Natural killer cell treated with Interleukin-12 subunit alpha and Interleukin-12 subunit beta and Interleukin-15 and Interleukin-18, amount 100 ng/mL, for 72 hours (primary cell): ENCODE results near the gene ITGAD. TPM values are rescaled to one million over a fixed set of nuclear protein-coding genes. Genes with fewer than 3 reads are reported as not detected.

Experiments
- ATAC-seq, 2 donors: fragments of 150-1000 bp; cut with Tn5 transposase in 1 of 2; sonication (Bioruptor Pico), chemical (Tn5 transposase) in 1 of 2; 2 replicates each; pipeline ENCODE4 v1.10.0; 2021
- DNase-seq: peaks from one replicate; pipeline ENCODE4 v3.0.0; 2022; ENCODE audit warnings: low spot score
- H3K27ac Mint-ChIP-seq, 2 donors: 1 replicate in 1 of 2; 2 replicates in 1 of 2; pipeline ENCODE4 v1.8.0; 2022; ENCODE audit warnings: mixed read lengths in 2 of 2, mild to moderate bottlenecking in 1 of 2, moderate library complexity in 1 of 2
- H3K27me3 Mint-ChIP-seq, 2 donors: 1 replicate in 1 of 2; 2 replicates in 1 of 2; pipeline ENCODE4 v1.8.0; 2022; ENCODE audit warnings: mixed read lengths in 2 of 2
- H3K36me3 Mint-ChIP-seq: one replicate; pipeline ENCODE4 v1.8.0; 2022; ENCODE audit warnings: mixed read lengths
- H3K4me1 Mint-ChIP-seq, 2 donors: 1 replicate in 1 of 2; 2 replicates in 1 of 2; pipeline ENCODE4 v1.8.0; 2022; ENCODE audit warnings: low read depth in 2 of 2, mixed read lengths in 2 of 2, mild to moderate bottlenecking in 1 of 2
- H3K4me3 Mint-ChIP-seq: one replicate; pipeline ENCODE4 v1.8.0; 2022; ENCODE audit warnings: mixed read lengths
- H3K9me3 Mint-ChIP-seq: 2 replicates; pipeline ENCODE4 v1.8.0; 2022; ENCODE audit warnings: mixed read lengths
- total RNA-seq, 2 donors: library from RNA; stranded (reverse); gene quantifications; one replicate each; pipeline ENCODE4 v1.2.3, GENCODE V29; 2022

The ITGAD gene
- total RNA-seq, 2 donors from 2014 or later, result 0.47 TPM; not detected in 1

DNA sequence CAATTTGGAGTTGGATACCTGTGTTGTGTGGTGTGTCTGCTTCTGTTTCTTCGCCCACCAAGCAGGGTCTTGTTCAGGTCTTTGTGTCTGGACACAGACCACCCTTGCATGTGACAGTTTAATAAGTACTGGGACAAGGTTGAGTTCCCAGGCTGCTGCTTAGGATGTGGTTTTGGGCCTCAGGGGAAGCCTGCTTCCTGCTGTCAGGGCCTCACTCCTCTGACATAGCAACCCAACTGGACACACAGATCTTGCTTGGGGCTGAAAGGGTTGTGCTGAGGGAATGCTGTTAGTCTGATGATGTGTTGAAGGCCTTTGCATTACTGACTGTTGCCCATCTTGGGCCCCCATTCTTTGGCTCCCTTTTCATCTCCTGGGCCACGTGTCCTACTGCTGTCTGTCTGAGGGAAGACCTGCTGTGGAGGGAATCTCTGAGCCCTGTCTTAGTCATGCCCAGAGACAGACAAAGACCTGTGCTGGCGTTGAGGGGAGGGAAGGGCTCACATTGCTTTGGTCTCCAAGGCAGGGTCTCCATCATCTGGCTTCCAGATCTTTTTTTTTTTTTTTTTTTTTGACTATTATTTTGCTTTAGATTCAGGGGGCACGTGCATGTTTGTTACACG lies 74.1 kb downstream of the ITGAD start:
- H3K27ac Mint-ChIP-seq, result no peak overlapping the region
- no peaks in the 10 kb centered on the region for H3K9me3 Mint-ChIP-seq
- H3K4me1 Mint-ChIP-seq, result peaks cover 10 to 13% of the 10 kb centered on the region in 2 donors
- ATAC-seq (peak in 1 of 2 donors; percentile 50), DNase-seq (peak; percentile 55)
- peaks cover 0 to under 1% of the 10 kb centered on the region in 2 donors for H3K27me3 Mint-ChIP-seq
- H3K4me3 Mint-ChIP-seq, result no peak overlapping the region
- H3K36me3 Mint-ChIP-seq, result no peaks in the 10 kb centered on the region

- Mint-ChIP-seq H3K36me3 (no peaks in the 10 kb centered on the region), H3K27me3 (peaks cover 0 to 5% of the 10 kb centered on the region in 2 donors), H3K4me1 (peaks cover 16 to 18% of the 10 kb centered on the region in 2 donors), H3K4me3 (no peak overlapping the region), H3K9me3 (no peaks in the 10 kb centered on the region), H3K27ac (no peak overlapping the region)
- no peak for DNase-seq
- ATAC-seq, result no peak
Observed at GRCh38 chr16:31467858-31468257, 74.7 kb downstream of the ITGAD start.

DNA sequence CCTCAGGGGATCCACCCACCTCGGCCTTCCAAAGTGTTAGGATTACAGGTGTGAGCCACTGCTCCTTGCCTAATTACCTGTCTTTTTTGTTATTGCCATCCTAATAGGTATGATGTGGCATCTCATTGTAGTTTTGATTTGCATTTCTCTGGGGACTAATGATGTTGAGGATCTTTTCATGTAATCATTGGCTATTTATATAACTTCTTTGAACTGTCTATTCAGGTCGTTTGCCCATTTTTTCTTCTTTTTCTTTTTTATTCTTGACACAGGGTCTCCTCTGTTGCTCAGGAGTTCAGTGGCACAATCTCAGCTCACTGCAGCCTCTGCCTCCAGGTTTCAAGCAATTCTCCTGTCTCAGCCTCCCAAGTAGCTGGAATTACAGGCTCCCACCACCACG lies 77.5 kb downstream of the ITGAD start:
- Mint-ChIP-seq H3K36me3 (no peaks in the 10 kb centered on the region), H3K4me1 (peaks cover 18 to 20% of the 10 kb centered on the region in 2 donors), H3K9me3 (no peaks in the 10 kb centered on the region), H3K4me3 (no peak overlapping the region), H3K27ac (no peak overlapping the region), H3K27me3 (peaks cover 0 to 5% of the 10 kb centered on the region in 2 donors)
- ATAC-seq (no peak), DNase-seq (peak; percentile 18)

GRCh38 chr16:31471241-31471874 lies 78.2 kb downstream of the ITGAD start:
- H3K27me3 Mint-ChIP-seq, result peaks cover 0 to 5% of the 10 kb centered on the region in 2 donors
- no peaks in the 10 kb centered on the region for H3K36me3 Mint-ChIP-seq
- no peak overlapping the region for H3K4me3 Mint-ChIP-seq
- H3K27ac Mint-ChIP-seq, result no peak overlapping the region
- ATAC-seq, result no peak
- H3K4me1 Mint-ChIP-seq, result peaks cover 22 to 25% of the 10 kb centered on the region in 2 donors
- DNase-seq, result no peak
- H3K9me3 Mint-ChIP-seq, result no peaks in the 10 kb centered on the region

GRCh38 chr16:31471875-31472708 lies 79.0 kb downstream of the ITGAD start, which contains the start of gene TGFB1I1:
TSS of gene TGFB1I1 (plus strand) at chr16:31472152. CDS start at chr16:31472189, 37 bp downstream.
- no peak for ATAC-seq

DNA sequence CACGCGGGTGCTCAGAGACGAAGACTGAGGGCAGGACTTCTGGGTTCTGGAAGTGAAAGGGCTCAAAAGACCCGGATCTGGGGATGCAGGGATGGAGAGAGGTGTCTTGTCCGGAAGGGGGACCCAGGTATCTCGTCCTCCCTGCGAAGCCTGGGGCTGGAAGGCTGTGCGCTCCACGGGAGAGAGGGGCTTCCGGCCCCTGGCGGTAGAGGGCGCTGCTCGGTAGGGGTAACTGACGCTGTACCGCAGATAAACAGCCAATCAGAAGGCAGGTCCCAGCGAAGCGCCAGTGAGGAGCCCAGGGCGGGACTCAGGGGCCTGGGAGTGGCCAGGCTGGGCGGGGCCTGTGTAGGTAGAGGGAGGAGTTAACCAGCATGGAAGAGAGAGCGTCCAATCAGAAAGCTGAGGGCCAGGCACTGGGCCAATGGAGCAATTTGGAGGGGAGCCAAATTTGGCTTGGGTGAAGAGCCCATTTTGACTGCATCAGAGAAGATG lies 79.6 kb downstream of the ITGAD start:
- Mint-ChIP-seq H3K36me3 (no peaks in the 10 kb centered on the region), H3K4me1 (peaks cover 20 to 23% of the 10 kb centered on the region in 2 donors), H3K4me3 (peak overlapping the region; percentile 63), H3K9me3 (no peaks in the 10 kb centered on the region), H3K27me3 (peaks cover 0 to 5% of the 10 kb centered on the region in 2 donors), H3K27ac (peak overlapping the region in 1 of 2 donors; percentile 58)
- DNase-seq (no peak), ATAC-seq (peak in 1 of 2 donors; percentile 48)

More at GRCh38 chr16:31471875-31472708, 79.0 kb downstream of the ITGAD start, which contains the start of gene TGFB1I1:
- Mint-ChIP-seq H3K4me3 (peak within 1 kb of the TSS; percentile 63), H3K27ac (peak within 1 kb of the TSS in 1 of 2 donors; percentile 58), H3K36me3 (no peaks in the 10 kb centered on the region), H3K4me1 (peaks cover 22 to 23% of the 10 kb centered on the region in 2 donors), H3K27me3 (peaks cover 0 to 5% of the 10 kb centered on the region in 2 donors), H3K9me3 (no peaks in the 10 kb centered on the region)
- DNase-seq, result no peak

GRCh38 chr16:31473264-31473984 lies 80.3 kb downstream of the ITGAD start:
- H3K9me3 Mint-ChIP-seq, result no peaks in the 10 kb centered on the region
- peaks cover 0 to 5% of the 10 kb centered on the region in 2 donors for H3K27me3 Mint-ChIP-seq
- H3K4me1 Mint-ChIP-seq, result peaks cover 24 to 28% of the 10 kb centered on the region in 2 donors
- no peaks in the 10 kb centered on the region for H3K36me3 Mint-ChIP-seq
- H3K27ac Mint-ChIP-seq, result no peak overlapping the region
- ATAC-seq (no peak), DNase-seq (no peak)
- H3K4me3 Mint-ChIP-seq, result peak overlapping the region; percentile 39

- Mint-ChIP-seq H3K4me1 (peaks cover 24 to 28% of the 10 kb centered on the region in 2 donors), H3K27ac (no peak overlapping the region), H3K27me3 (peaks cover 0 to 5% of the 10 kb centered on the region in 2 donors), H3K9me3 (no peaks in the 10 kb centered on the region), H3K36me3 (no peaks in the 10 kb centered on the region), H3K4me3 (no peak overlapping the region)
- no peak for ATAC-seq
- DNase-seq, result no peak
Observed at GRCh38 chr16:31474173-31474714, 81.1 kb downstream of the ITGAD start.

DNA sequence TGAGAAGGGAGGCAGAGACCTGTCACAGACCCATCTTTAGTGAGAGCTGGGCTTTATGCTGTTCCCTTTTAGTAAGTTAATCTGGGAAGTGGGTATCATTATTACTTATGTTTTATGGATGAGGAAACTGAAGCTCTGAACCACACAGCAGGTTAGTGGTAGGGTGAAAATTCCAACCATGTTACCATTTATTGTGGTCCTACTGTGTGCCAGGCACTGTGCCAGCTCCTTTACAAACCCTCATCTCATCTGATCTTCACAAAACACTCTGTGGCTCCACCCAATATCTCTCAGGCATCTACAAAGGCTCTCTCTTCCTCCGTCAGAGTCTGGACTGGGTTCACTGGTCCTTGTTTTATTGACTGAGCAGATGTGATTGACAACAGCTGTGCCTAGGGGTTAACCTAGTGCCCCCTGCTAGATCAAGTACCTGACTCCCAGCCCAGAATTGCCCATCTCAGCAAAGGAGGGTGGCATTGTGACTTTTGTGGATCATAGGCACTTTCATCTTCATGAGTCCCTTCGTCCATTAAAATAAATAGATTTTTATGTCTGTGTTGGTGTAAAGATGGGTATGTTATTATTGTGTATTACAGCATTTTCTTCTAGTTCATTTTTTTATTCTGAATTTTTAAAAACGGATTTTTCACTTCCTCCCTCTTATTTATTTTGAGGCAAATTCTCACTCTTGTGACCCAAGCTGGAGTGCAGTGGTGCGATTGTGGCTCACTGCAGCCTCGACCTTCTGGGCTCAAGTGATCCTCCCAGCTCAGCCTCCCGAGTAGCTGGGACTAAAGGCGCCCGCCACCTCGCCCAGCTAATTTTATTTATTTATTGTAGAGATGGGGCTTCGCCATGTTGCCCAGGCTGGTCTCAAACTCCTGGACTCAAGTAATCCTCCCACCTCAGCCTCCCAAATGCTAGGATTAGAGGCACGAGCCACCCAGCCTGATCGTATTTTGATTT lies 81.9 kb downstream of the ITGAD start:
- ATAC-seq, result no peak
- no peak for DNase-seq
- Mint-ChIP-seq H3K4me1 (peaks cover 24 to 28% of the 10 kb centered on the region in 2 donors), H3K4me3 (peak overlapping the region; percentile 25), H3K27me3 (peaks cover 0 to 5% of the 10 kb centered on the region in 2 donors), H3K36me3 (no peaks in the 10 kb centered on the region), H3K9me3 (no peaks in the 10 kb centered on the region), H3K27ac (no peak overlapping the region)

DNA sequence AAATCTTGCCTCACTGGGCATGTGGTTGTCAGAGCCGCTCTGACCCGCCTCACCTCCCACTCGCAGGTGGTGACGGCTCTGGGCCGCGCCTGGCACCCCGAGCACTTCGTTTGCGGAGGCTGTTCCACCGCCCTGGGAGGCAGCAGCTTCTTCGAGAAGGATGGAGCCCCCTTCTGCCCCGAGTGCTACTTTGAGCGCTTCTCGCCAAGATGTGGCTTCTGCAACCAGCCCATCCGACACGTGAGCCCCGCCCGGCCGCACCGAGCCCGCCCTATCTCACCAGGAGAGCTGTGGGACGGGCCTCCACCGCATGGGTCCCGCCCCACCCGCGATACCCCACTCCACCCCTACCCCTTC lies 82.8 kb downstream of the ITGAD start:
- peaks cover 0 to 5% of the 10 kb centered on the region in 2 donors for H3K27me3 Mint-ChIP-seq
- no peaks in the 10 kb centered on the region for H3K9me3 Mint-ChIP-seq
- H3K36me3 Mint-ChIP-seq, result no peaks in the 10 kb centered on the region
- H3K4me1 Mint-ChIP-seq, result peaks cover 24 to 28% of the 10 kb centered on the region in 2 donors
- peak overlapping the region; percentile 78 for H3K4me3 Mint-ChIP-seq
- ATAC-seq (no peak), DNase-seq (no peak)
- H3K27ac Mint-ChIP-seq, result no peak overlapping the region
